Aorta (tissue), 5 donors: ENCODE data around the gene HYI. TPM values are rescaled to one million over a fixed set of nuclear protein-coding genes. Genes with fewer than 3 reads are reported as not detected.
A peak's percentile ranks its signal among the peaks of the same experiment; 100 is the strongest.

Experiments used
- ATAC-seq: fragments of 200-7000 bp; cut with Tn5 transposase; one replicate; pipeline ENCODE4 v1.9.1; 2022; ENCODE audit warnings: moderate library complexity; ENCODE audit not compliant: low FRiP score
- DNase-seq, 2 donors: peaks; one replicate each; pipeline ENCODE4 v3.0.0-alpha.2; 2020
- H3K27ac ChIP-seq, 2 donors: one replicate each; pipeline ENCODE4 v1.5.1; 2013; ENCODE audit warnings: low read length in 2 of 2, mild to moderate bottlenecking in 2 of 2, moderate library complexity in 2 of 2, control low read depth in 1 of 2, inconsistent platforms in 1 of 2, low read depth in 1 of 2
- H3K27me3 ChIP-seq, 2 donors: one replicate each; pipeline ENCODE4 v1.6.1; 2013; ENCODE audit warnings: control low read depth in 1 of 2, low read length in 1 of 2, mild to moderate bottlenecking in 1 of 2, moderate library complexity in 1 of 2; ENCODE audit not compliant: insufficient read depth in 2 of 2, control insufficient read depth in 1 of 2
- H3K36me3 ChIP-seq, 2 donors: one replicate each; pipeline ENCODE4 v1.6.1; 2013; ENCODE audit warnings: control low read depth in 1 of 2, low read length in 1 of 2, mild to moderate bottlenecking in 1 of 2; ENCODE audit not compliant: insufficient read depth in 2 of 2, control insufficient read depth in 1 of 2
- H3K4me1 ChIP-seq, 2 donors: one replicate each; pipeline ENCODE4 v1.6.1; 2013; ENCODE audit warnings: low read length in 2 of 2, control low read depth in 1 of 2, mild to moderate bottlenecking in 1 of 2, moderate library complexity in 1 of 2; ENCODE audit not compliant: insufficient read depth in 2 of 2, control insufficient read depth in 1 of 2
- H3K4me3 ChIP-seq, 2 donors: one replicate each; pipeline ENCODE4 v1.5.1; 2013; ENCODE audit warnings: low read length in 2 of 2, control low read depth in 1 of 2, mild to moderate bottlenecking in 1 of 2
- H3K9me3 ChIP-seq: one replicate; pipeline ENCODE4 v1.6.1; 2013; ENCODE audit warnings: mild to moderate bottlenecking, low read length; ENCODE audit not compliant: control insufficient read depth
- WGBS, 2 donors: extraction: QIAGEN DNeasy Blood & Tissue Kit; methylation state at CpG; one replicate each; pipeline ENCODE4 v1.1.7; 2013; 5-methylcytosine and 5-hydroxymethylcytosine counted together
- intact Hi-C, 2 donors: fragments of 100-400 bp; cut with DNase I; formaldehyde crosslinking; loops; one replicate each; pipeline versions ENCODE4 v1.14.2 to v1.15.0; 2022
- microRNA-seq, 2 donors: library from miRNA; unstranded; fragments of <30 nt; microRNA quantifications; one replicate each; pipeline ENCODE4 v1.2.0, GENCODE V29; 2020
- polyA plus RNA-seq, 2 donors: library from polyadenylated mRNA; stranded (reverse); fragments of 200-250 nt; gene quantifications; one replicate each; pipeline ENCODE4 v1.2.3, GENCODE V29; 2013
- total RNA-seq, 2 donors: library from RNA; stranded (reverse); fragmentation: NEBNext Ultra II Directional; extraction: Animal tissue kit (Norgen Biotek cat#: 25700); gene quantifications; one replicate each; pipeline ENCODE4 v1.2.1, GENCODE V29; 2021
- donor health status: healthy with polysubstance abuse.
- donor health status: Bipolar disorder and iron deficiency.
- donor health status: DM: no; HTN: no; CAD: no.
- donor health status: DM: no; HTN: no; CAD: no.
- donor health status: DM: yes; HTN: yes; CAD: no.

HYI gene
- total and polyA plus RNA-seq, 4 donors = 38.0 to 190 (median 63.6) TPM

GRCh38 chr1:43405876-43406234, 47.9 kb downstream of the HYI start:
- WGBS, 2 donors = 92 to 95% methylated on average over 2 of the region's 2 CpGs
- Histone ChIP-seq H3K27me3 (no peaks in the 10 kb centered on the region), H3K4me3 (no peak overlapping the region), H3K27ac (no peak overlapping the region), H3K36me3 (peaks cover 3 to 5% of the 10 kb centered on the region in 2 donors), H3K9me3 (no peaks in the 10 kb centered on the region), H3K4me1 (no peaks in the 10 kb centered on the region)
- intact Hi-C loops = no loop called here
- peak in 1 of 2 donors; percentile 13 for DNase-seq
- no peak for ATAC-seq

GRCh38 chr1:43405219-43405875, 48.4 kb downstream of the HYI start:
- DNase-seq (no peak), ATAC-seq (no peak)
- Histone ChIP-seq H3K4me3 (no peak overlapping the region), H3K27ac (no peak overlapping the region), H3K4me1 (no peaks in the 10 kb centered on the region), H3K36me3 (peaks cover 3 to 5% of the 10 kb centered on the region in 2 donors), H3K9me3 (no peaks in the 10 kb centered on the region), H3K27me3 (no peaks in the 10 kb centered on the region)
- intact Hi-C loops = no loop called here
- 89 to 92% methylated on average over 6 of the region's 6 CpGs for WGBS, 2 donors

GRCh38 chr1:43404353-43404752, 49.4 kb downstream of the HYI start:
- WGBS, 2 donors = 97% methylated on average over 6 of the region's 6 CpGs
- Histone ChIP-seq H3K27ac (no peak overlapping the region), H3K4me1 (no peaks in the 10 kb centered on the region), H3K9me3 (no peaks in the 10 kb centered on the region), H3K36me3 (peaks cover 3 to 5% of the 10 kb centered on the region in 2 donors), H3K27me3 (no peaks in the 10 kb centered on the region), H3K4me3 (no peak overlapping the region)
- intact Hi-C loops = no loop called here
- DNase-seq (peak in 1 of 2 donors; percentile 22), ATAC-seq (no peak)

- 85 to 86% methylated on average over 6 of the region's 6 CpGs for WGBS, 2 donors
- no peak for ATAC-seq
Observed at GRCh38 chr1:43402089-43402865, 51.5 kb downstream of the HYI start.

More at GRCh38 chr1:43402089-43402865, 51.5 kb downstream of the HYI start:
- intact Hi-C loops = no loop called here
- no peak overlapping the region for H3K4me3 ChIP-seq
- H3K27ac ChIP-seq = no peak overlapping the region
- H3K9me3 ChIP-seq = no peaks in the 10 kb centered on the region
- DNase-seq = no peak
- H3K36me3 ChIP-seq = peaks cover 3 to 5% of the 10 kb centered on the region in 2 donors
- no peaks in the 10 kb centered on the region for H3K4me1 ChIP-seq
- no peaks in the 10 kb centered on the region for H3K27me3 ChIP-seq

Small RNA genes within 50 kb of the gene (microRNA-seq; reads per million reads assigned to microRNA genes)
- gene MIR6735 = 0 reads per million in 2 donors

Other genes starting within 250 kb of the HYI start
- not detected for gene TMEM125, start 183.9 kb downstream of the HYI start, total RNA-seq
- gene TMEM125, start 183.9 kb downstream of the HYI start, polyA plus RNA-seq = 1 to 10 TPM in 1 of 2 donors, not detected in 1; 6.1 TPM
- gene C1orf210, start 168.3 kb downstream of the HYI start, total RNA-seq = not detected
- gene C1orf210, start 168.3 kb downstream of the HYI start, polyA plus RNA-seq = 1 to 10 TPM in 1 of 2 donors, not detected in 1; 2.3 TPM
- gene TIE1, start 152.9 kb downstream of the HYI start, total RNA-seq = 10 to 100 TPM; 41.0 to 65.3 TPM
- gene TIE1, start 152.9 kb downstream of the HYI start, polyA plus RNA-seq = 1 to 10 TPM; 4.0 to 4.1 TPM
- gene MPL, start 116.1 kb downstream of the HYI start, total RNA-seq = under 1 TPM; 0.18 to 0.52 TPM
- under 1 TPM in 1 of 2 donors, not detected in 1; 0.20 TPM for gene MPL, start 116.1 kb downstream of the HYI start, polyA plus RNA-seq
- 1 to 10 TPM in 1 of 2 donors, under 1 TPM in 1; 0.68 to 1.1 TPM for gene CDC20, start 95.0 kb downstream of the HYI start, total RNA-seq
- gene CDC20, start 95.0 kb downstream of the HYI start, polyA plus RNA-seq = 1 to 10 TPM in 1 of 2 donors, under 1 TPM in 1; 0.36 to 1.0 TPM
- gene ELOVL1, start 85.9 kb downstream of the HYI start, total RNA-seq = 10 to 100 TPM; 57.4 to 57.9 TPM
- gene ELOVL1, start 85.9 kb downstream of the HYI start, polyA plus RNA-seq = 10 to 100 TPM; 27.8 to 60.5 TPM
- gene MED8, start 64.1 kb downstream of the HYI start, total RNA-seq = 10 to 100 TPM; 32.6 to 34.9 TPM
- 10 to 100 TPM; 28.9 to 32.2 TPM for gene MED8, start 64.1 kb downstream of the HYI start, polyA plus RNA-seq
- 10 to 100 TPM; 70.6 to 91.5 TPM for gene SZT2, start 64.0 kb downstream of the HYI start, total RNA-seq
- gene SZT2, start 64.0 kb downstream of the HYI start, polyA plus RNA-seq = 10 to 100 TPM in 1 of 2 donors, 1 to 10 TPM in 1; 5.6 to 22.6 TPM
- 10 to 100 TPM; 59.6 to 86.2 TPM for gene PTPRF, start 77.0 kb upstream of the HYI start, total RNA-seq
- gene PTPRF, start 77.0 kb upstream of the HYI start, polyA plus RNA-seq = 10 to 100 TPM; 11.6 to 21.7 TPM
- 10 to 100 TPM; 24.8 to 43.3 TPM for gene KDM4A, start 196.2 kb upstream of the HYI start, total RNA-seq
- 10 to 100 TPM in 1 of 2 donors, 1 to 10 TPM in 1; 9.4 to 13.9 TPM for gene KDM4A, start 196.2 kb upstream of the HYI start, polyA plus RNA-seq